Activated gamma-delta T cell treated with anti-CD3 and anti-CD28 coated beads, Interleukin-2, amount 50 U/mL, for 16 hours (primary cell): Measurements from ENCODE around the gene NAA50.

Source experiments
- DNase-seq: peaks from one replicate; pipeline ENCODE4 v3.0.0-alpha.2; 2020; ENCODE audit warnings: low read depth

Gene NAA50

DNA sequence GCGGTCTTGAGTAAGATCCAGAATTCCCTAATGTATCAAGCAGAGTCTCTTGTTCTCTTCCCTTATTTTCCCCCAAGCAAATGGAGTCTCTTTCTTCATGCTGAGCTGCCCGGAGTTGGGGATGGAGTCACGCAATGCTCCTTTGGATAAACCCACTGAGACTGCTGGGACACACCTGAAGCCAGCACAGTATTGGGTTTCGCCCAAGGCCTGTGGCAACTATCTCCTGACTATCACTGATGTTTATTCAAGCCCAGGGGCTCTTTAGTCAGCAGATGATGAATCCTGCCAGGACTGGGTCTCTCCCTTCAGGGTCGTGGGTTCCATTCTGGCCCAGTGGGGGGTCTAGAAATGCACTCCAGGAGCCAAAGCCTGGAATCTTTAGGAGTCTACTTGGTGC is 60.9 kb downstream of the NAA50 start:
- DNase-seq: no peak

GRCh38 chr3:113684271-113684819 is 61.7 kb downstream of the NAA50 start:
- DNase-seq: no peak

DNA sequence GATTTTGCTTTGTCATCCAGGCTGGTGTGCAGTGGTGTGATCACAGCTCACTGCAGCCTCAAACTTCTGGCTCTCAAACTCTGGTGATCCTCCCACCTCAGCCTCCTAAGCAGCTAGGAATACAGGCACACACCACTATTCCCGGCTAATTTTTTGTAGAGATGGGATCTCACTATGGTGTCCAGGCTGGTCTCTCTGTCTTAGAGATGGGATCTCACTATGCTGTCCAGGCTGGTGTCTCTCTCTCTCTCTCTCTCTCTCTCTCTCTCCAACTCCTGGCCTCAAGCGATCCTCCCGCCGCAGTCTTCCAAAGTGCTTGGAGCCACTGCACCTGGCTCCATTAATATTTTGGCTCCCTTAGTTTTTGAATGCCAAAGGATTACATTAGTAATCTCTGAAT is 67.3 kb downstream of the NAA50 start:
- no peak for DNase-seq

- DNase-seq: no peak
These were observed 68.3 kb downstream of the NAA50 start for GRCh38 chr3:113677737-113678136.

DNA sequence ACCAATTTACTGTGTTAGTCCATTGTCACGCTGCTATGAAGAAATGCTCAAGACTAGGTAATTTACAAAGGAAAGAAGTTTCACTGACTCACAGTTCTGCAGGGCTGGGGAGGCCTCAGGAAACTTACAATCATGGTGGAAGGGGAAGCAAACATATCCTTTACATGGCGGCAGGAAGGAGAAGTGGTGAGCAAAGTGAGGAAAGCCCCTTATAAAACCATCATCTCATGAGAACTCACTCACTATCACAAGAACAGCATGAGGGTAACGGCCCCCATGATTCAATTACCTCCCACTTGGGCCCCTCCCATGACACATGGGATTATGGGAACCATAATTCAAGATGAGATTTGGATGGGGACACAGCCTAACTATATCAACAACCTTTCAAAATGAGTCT is 69.8 kb downstream of the NAA50 start:
- no peak for DNase-seq

GRCh38 chr3:113673593-113673992 is 72.5 kb downstream of the NAA50 start:
- DNase-seq: no peak

GRCh38 chr3:113668015-113668414 is 78.0 kb downstream of the NAA50 start:
- no peak for DNase-seq
